GM13977 (cell line): ENCODE results near the gene CACNA2D3.

ENCODE experiments used
- DNase-seq: peaks from one replicate; pipeline ENCODE4 v3.0.0; 2012; ENCODE audit warnings: low spot score
- in situ Hi-C: fragments of 300-500 bp; cut with MboI; formaldehyde crosslinking; loops from one replicate; pipeline ENCODE4 v1.12.0; 2022; ENCODE audit warnings: low sequenced_read_pairs, low pct_unique_long_range_greater_than_20kb, mixed read lengths, inconsistent platforms; ENCODE audit not compliant: unreplicated experiment
- TF ChIP-seq, protein P1 (sequence below): IDR thresholded peaks from 2 replicates; pipeline ENCODE4 v1.5.1; 2012; ENCODE audit warnings: mild to moderate bottlenecking, control low read depth; ENCODE audit not compliant: insufficient read depth; ENCODE audit errors: extremely low read depth, missing control alignments

The CACNA2D3 gene

DNA sequence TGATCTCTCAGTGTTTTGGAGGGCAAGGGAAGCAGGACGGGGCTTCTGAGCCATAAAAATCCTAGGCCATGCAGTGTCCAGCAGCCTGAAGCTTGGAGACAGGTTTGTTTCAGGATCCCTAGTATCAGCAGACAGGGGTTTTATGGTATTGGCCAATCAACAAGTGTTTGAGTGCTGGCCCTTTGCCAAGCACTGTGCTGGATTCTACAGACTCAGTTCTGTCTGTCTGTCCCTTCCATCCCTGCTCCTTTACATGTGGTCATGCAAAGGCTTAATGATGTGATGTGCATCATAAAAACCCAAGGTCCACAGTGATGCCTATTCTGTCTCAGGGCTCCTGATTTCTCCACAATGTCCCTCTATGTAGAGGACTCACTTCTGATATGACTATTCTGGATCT lies 621.4 kb downstream of the CACNA2D3 start:
- no peak for DNase-seq
- in situ Hi-C loops, result no loop called here
- TF ChIP-seq, protein P1, sequence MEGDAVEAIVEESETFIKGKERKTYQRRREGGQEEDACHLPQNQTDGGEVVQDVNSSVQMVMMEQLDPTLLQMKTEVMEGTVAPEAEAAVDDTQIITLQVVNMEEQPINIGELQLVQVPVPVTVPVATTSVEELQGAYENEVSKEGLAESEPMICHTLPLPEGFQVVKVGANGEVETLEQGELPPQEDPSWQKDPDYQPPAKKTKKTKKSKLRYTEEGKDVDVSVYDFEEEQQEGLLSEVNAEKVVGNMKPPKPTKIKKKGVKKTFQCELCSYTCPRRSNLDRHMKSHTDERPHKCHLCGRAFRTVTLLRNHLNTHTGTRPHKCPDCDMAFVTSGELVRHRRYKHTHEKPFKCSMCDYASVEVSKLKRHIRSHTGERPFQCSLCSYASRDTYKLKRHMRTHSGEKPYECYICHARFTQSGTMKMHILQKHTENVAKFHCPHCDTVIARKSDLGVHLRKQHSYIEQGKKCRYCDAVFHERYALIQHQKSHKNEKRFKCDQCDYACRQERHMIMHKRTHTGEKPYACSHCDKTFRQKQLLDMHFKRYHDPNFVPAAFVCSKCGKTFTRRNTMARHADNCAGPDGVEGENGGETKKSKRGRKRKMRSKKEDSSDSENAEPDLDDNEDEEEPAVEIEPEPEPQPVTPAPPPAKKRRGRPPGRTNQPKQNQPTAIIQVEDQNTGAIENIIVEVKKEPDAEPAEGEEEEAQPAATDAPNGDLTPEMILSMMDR, result no peak

- TF ChIP-seq, protein P1, result no peak
- in situ Hi-C loops, result no loop called here
Observed at GRCh38 chr3:54744291-54744690, 621.9 kb downstream of the CACNA2D3 start.

DNA sequence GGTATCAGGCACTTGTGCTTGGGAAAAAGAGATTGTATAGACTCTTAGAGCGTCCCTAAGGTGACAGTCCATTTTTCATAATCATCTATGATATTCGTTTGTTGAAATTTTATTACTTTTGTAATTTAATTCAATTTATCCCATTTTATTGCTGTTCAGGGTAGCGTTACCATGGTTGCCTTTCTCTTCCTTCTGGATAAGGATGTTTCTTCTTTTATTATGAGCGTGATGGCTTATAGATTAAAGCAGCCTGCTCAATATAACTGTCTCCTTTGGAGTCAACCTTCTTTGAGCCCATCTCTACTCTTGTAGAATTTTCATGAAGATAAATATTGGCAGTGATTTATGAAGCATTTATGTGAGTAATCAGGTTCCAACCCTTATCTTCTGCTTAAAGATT lies 623.5 kb downstream of the CACNA2D3 start:
- no peak for DNase-seq
- TF ChIP-seq, protein P1, result no peak
- in situ Hi-C loops, result no loop called here

More at GRCh38 chr3:54744291-54744690, 621.9 kb downstream of the CACNA2D3 start:
- DNase-seq, result no peak

DNA sequence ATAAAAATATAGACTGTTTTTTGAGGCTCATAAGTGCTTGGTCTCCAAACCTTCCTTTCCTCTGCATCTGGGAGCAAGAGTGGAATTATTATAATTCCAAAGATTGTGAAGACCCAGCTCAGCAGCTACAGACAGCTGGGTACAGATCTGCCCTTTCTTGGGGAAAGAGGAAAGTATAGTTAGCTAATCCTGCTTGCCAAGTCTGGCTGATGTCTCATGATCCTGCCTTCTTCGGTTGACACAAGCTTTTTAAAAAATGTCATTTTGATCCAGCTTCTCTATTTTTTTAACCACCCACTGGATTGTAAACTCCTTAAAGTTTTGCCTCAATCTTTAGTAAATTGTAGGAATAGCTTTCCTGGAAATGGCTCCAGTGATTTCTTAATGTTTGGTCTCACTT lies 624.4 kb downstream of the CACNA2D3 start:
- DNase-seq, result no peak
- in situ Hi-C loops, result no loop called here
- TF ChIP-seq, protein P1, result no peak

- DNase-seq, result no peak
- TF ChIP-seq, protein P1, result no peak
- in situ Hi-C loops, result no loop called here
Observed at GRCh38 chr3:54755756-54756155, 633.4 kb downstream of the CACNA2D3 start.

DNA sequence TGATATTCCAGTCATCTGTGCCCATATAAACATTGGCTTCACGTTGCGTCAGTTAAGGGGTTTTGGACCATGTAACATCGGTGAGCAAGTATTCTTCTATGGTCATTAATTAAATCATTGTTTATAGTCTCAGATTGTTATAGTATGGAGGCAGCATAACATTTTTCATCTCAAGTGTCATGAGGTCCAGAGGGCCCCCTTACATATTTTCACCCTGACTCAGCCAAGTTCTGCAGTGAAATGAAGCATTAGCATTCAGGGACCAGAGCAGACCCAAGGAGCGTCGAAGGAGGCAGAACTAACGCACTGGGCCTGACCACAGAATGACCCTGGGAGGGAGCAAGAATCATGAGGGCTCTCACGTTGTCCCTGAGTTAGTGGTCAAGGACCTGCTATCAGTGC lies 634.0 kb downstream of the CACNA2D3 start:
- in situ Hi-C loops, result no loop called here
- no peak for DNase-seq
- TF ChIP-seq, protein P1, result no peak

DNA sequence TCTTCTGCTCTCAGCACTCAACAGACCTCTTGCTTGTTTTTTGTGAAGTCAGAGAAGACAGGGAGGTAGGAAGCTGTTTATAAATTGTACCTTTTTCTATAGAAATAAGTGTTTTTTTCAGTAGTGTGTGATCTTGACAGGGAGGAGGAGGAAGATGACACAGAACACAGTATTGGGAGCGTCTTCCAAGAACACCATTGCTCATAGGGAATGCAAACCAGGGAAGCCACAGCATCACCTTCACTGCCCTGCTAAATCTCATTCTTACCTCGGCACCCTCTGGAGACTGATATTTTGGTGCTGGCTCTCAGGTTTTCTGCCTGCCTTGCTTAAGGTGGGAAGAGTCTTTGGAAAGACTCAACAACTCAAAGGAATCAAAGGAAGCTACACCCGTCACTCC lies 636.1 kb downstream of the CACNA2D3 start:
- TF ChIP-seq, protein P1, result no peak
- in situ Hi-C loops, result no loop called here
- no peak for DNase-seq
